ENCODE data around the gene ERICH4. TPM values are rescaled to one million over a fixed set of nuclear protein-coding genes. Genes with fewer than 3 reads are reported as not detected.

The ERICH4 gene
- total and polyA plus RNA-seq, 2 donors (not counting 1 experiment from before 2014, with no cell fraction given): not detected

- Histone ChIP-seq H2AFZ (ENCODE audit: insufficient read depth, low read depth, low read length, poor library complexity, severe bottlenecking) (no peak overlapping the region), H3K36me3 (replicated peaks in 1 of 2; ENCODE audit: control extremely low read depth in 1 of 2, control insufficient read depth in 1 of 2, extremely low read depth in 1 of 2, insufficient read depth in 2 of 2, low read length in 1 of 2) (peaks cover 0 to 39% of the 10 kb centered on the region in 2 experiments), H3K4me3 (ENCODE audit: control extremely low read depth in 1 of 5, extremely low read depth in 1 of 5, insufficient read depth in 1 of 5, low read depth in 2 of 5, low read length in 4 of 5) (no peak overlapping the region), H3K4me2 (replicated peaks; ENCODE audit: low read depth, low read length, poor library complexity, severe bottlenecking) (no peak overlapping the region), H3K9me3 (ENCODE audit: control extremely low read depth in 1 of 3, control insufficient read depth in 2 of 3, insufficient read depth in 1 of 3, low read length in 2 of 3) (no peaks in the 10 kb centered on the region), H3K9ac (ENCODE audit: low read length) (no peak overlapping the region), H3K27me3 (replicated peaks in 1 of 4; ENCODE audit: control extremely low read depth in 1 of 4, control insufficient read depth in 3 of 4, insufficient read depth in 4 of 4, low read length in 3 of 4) (no peaks in the 10 kb centered on the region), H3K79me2 (ENCODE audit: control insufficient read depth, insufficient read depth, low read length) (peaks cover 25% of the 10 kb centered on the region), H3K4me1 (ENCODE audit: control insufficient read depth in 2 of 2, insufficient read depth in 2 of 2, low read length in 2 of 2) (peaks cover 6 to 9% of the 10 kb centered on the region in 2 donors), H3K27ac (ENCODE audit: low read length in 2 of 2) (no peak overlapping the region), H4K20me1 (ENCODE audit: control insufficient read depth, insufficient read depth, low read length, poor library complexity, severe bottlenecking) (no peaks in the 10 kb centered on the region)
- DNase-seq: no peak
- Mint-ChIP-seq H3K27ac (no peak overlapping the region), H3K27me3 (no peaks in the 10 kb centered on the region), H3K4me3 (no peak overlapping the region), H3K9me3 (ENCODE audit: insufficient read depth) (no peaks in the 10 kb centered on the region), H3K4me1 (peaks cover 16% of the 10 kb centered on the region)
- 81% methylated on average over 8 of the region's 9 CpGs for WGBS (ENCODE audit: insufficient coverage)
- ATAC-seq (ENCODE audit: low read depth): no peak
- ChIA-PET POLR2A (interaction anchor here (0.6 kb wide), 1 partner anchor 869 kb away, joined by 5 read pairs; no protein-coding TSS in a partner anchor), CTCF (no interaction called here)
- TF ChIP-seq CTCF (IDR thresholded peaks at IDR 0.05): no peak
- TF ChIP-seq EZH2 (IDR thresholded peaks at IDR 0.05; ENCODE audit: borderline replicate concordance, insufficient read depth, low read depth, low read length, poor library complexity, severe bottlenecking): no peak
- intact Hi-C loops (cut with micrococcal nuclease): no loop called here
Observed at GRCh38 chr19:41411100-41411967, 31.6 kb upstream of the ERICH4 start.

- H3K4me3 Mint-ChIP-seq: no peak overlapping the region
- H3K4me2 ChIP-seq (replicated peaks; ENCODE audit: low read depth, low read length, poor library complexity, severe bottlenecking): no peak overlapping the region
- no peak overlapping the region for H3K9ac ChIP-seq (ENCODE audit: low read length)
- POLR2A ChIA-PET: no interaction called here
- H3K4me1 ChIP-seq (ENCODE audit: control insufficient read depth in 2 of 2, insufficient read depth in 2 of 2, low read length in 2 of 2): peaks cover 6 to 9% of the 10 kb centered on the region in 2 donors
- no peak overlapping the region for H2AFZ ChIP-seq (ENCODE audit: insufficient read depth, low read depth, low read length, poor library complexity, severe bottlenecking)
- CTCF ChIA-PET: no interaction called here
- ATAC-seq (ENCODE audit: low read depth) (no peak), DNase-seq (no peak)
- H4K20me1 ChIP-seq (ENCODE audit: control insufficient read depth, insufficient read depth, low read length, poor library complexity, severe bottlenecking): no peaks in the 10 kb centered on the region
- H3K9me3 Mint-ChIP-seq (ENCODE audit: insufficient read depth): no peaks in the 10 kb centered on the region
- TF ChIP-seq CTCF (IDR thresholded peaks at IDR 0.05): no peak
- TF ChIP-seq EZH2 (IDR thresholded peaks at IDR 0.05; ENCODE audit: borderline replicate concordance, insufficient read depth, low read depth, low read length, poor library complexity, severe bottlenecking): no peak
- H3K4me3 ChIP-seq (ENCODE audit: control extremely low read depth in 1 of 5, extremely low read depth in 1 of 5, insufficient read depth in 1 of 5, low read depth in 2 of 5, low read length in 4 of 5): no peak overlapping the region
- no peaks in the 10 kb centered on the region for H3K9me3 ChIP-seq (ENCODE audit: control extremely low read depth in 1 of 3, control insufficient read depth in 2 of 3, insufficient read depth in 1 of 3, low read length in 2 of 3)
- H3K27ac ChIP-seq (ENCODE audit: low read length in 2 of 2): no peak overlapping the region
- peaks cover 16% of the 10 kb centered on the region for H3K4me1 Mint-ChIP-seq
- H3K27ac Mint-ChIP-seq: no peak overlapping the region
- intact Hi-C loops (cut with micrococcal nuclease): no loop called here
- H3K27me3 ChIP-seq (replicated peaks in 1 of 4; ENCODE audit: control extremely low read depth in 1 of 4, control insufficient read depth in 3 of 4, insufficient read depth in 4 of 4, low read length in 3 of 4): no peaks in the 10 kb centered on the region
- no peaks in the 10 kb centered on the region for H3K27me3 Mint-ChIP-seq
- peaks cover 26% of the 10 kb centered on the region for H3K79me2 ChIP-seq (ENCODE audit: control insufficient read depth, insufficient read depth, low read length)
- H3K36me3 ChIP-seq (replicated peaks in 1 of 2; ENCODE audit: control extremely low read depth in 1 of 2, control insufficient read depth in 1 of 2, extremely low read depth in 1 of 2, insufficient read depth in 2 of 2, low read length in 1 of 2): peaks cover 0 to 39% of the 10 kb centered on the region in 2 experiments
- WGBS (ENCODE audit: insufficient coverage): 93% methylated on average over 11 of the region's 11 CpGs
Observed at GRCh38 chr19:41411968-41412265, 31.0 kb upstream of the ERICH4 start.

All from B cell (primary cell).